HEK293 (cell line): ENCODE data around the gene MAP3K5.

Source experiments
- CTCF ChIA-PET: fragments of 350-600 bp; formaldehyde crosslinking; extraction: SDS; loops from one replicate; lab custom pipeline; 2021; ENCODE audit warnings: antibody characterized with exemption; lab: Yijun Ruan, JAX
- POLR2A ChIA-PET: fragments of 300-600 bp; formaldehyde crosslinking; extraction: SDS; loops from one replicate; lab custom pipeline; 2020; ENCODE audit warnings: antibody characterized with exemption, inconsistent platforms; lab: Yijun Ruan, JAX
- H3K27ac ChIP-seq: fragments of 200-500 bp; sonication (Bioruptor generic); 2 replicates; pipeline ENCODE4 v1.5.1; 2014; ENCODE audit warnings: low read depth, low read length, control low read depth, inconsistent platforms; ENCODE audit errors: extremely low read depth
- H3K36me3 ChIP-seq, 2 experiments: fragments of 200-500 bp in 1 of 2; sonication (Bioruptor generic) in 1 of 2; 1 replicate in 1 of 2; 2 replicates in 1 of 2; pipeline ENCODE4 v1.5.1; 2014 to 2017; ENCODE audit warnings: inconsistent platforms in 2 of 2, low read length in 2 of 2; ENCODE audit not compliant: control insufficient read depth in 2 of 2, insufficient read depth in 1 of 2
- H3K4me1 ChIP-seq: fragments of 200-500 bp; sonication (Bioruptor generic); 2 replicates; pipeline ENCODE4 v1.5.1; 2014; ENCODE audit warnings: mild to moderate bottlenecking, low read length, inconsistent platforms; ENCODE audit not compliant: control insufficient read depth, insufficient read depth
- H3K4me3 ChIP-seq: 2 replicates; pipeline ENCODE4 v1.5.1; 2011; ENCODE audit warnings: low read depth, mild to moderate bottlenecking, control low read depth, low read length, moderate library complexity
- H3K9me3 ChIP-seq: fragments of 200-500 bp; sonication (Bioruptor generic); 2 replicates; pipeline ENCODE4 v1.5.1; 2014; ENCODE audit warnings: low read depth, low read length, inconsistent platforms; ENCODE audit not compliant: control insufficient read depth, insufficient read depth
- BCL11A ChIP-seq: fragments of 450-650 bp; formaldehyde crosslinking; IDR thresholded peaks from 2 replicates; pipeline ENCODE4 v1.5.1; 2016; ENCODE audit warnings: low read depth, missing biosample characterization, missing genetic modification characterization
- HIC1 ChIP-seq: fragments of 450-650 bp; formaldehyde crosslinking; IDR thresholded peaks from 2 replicates; pipeline ENCODE4 v1.5.1; 2016; ENCODE audit warnings: missing biosample characterization, missing genetic modification characterization
- HOXD13 ChIP-seq: sonication (generic); formaldehyde crosslinking; IDR thresholded peaks from 2 replicates; pipeline ENCODE4 v1.8.0; 2022; ENCODE audit warnings: missing genetic modification reagents, borderline replicate concordance
- KLF10 ChIP-seq: fragments of 450-650 bp; IDR thresholded peaks from 2 replicates; pipeline ENCODE4 v1.5.1; 2018; ENCODE audit warnings: missing biosample characterization, mild to moderate bottlenecking, missing genetic modification characterization
- KLF17 ChIP-seq: fragments of 450-650 bp; formaldehyde crosslinking; IDR thresholded peaks from 2 replicates; pipeline ENCODE4 v1.5.1; 2016; ENCODE audit warnings: missing biosample characterization, missing genetic modification characterization
- MEIS1 ChIP-seq: sonication (generic); formaldehyde crosslinking; IDR thresholded peaks from 2 replicates; pipeline ENCODE4 v1.8.1; 2022; ENCODE audit warnings: missing genetic modification reagents, mild to moderate bottlenecking, borderline replicate concordance
- OSR2 ChIP-seq: fragments of 450-650 bp; formaldehyde crosslinking; IDR thresholded peaks from 2 replicates; pipeline ENCODE4 v1.5.1; 2016; ENCODE audit warnings: missing biosample characterization, missing genetic modification characterization
- OVOL3 ChIP-seq: fragments of 450-650 bp; formaldehyde crosslinking; IDR thresholded peaks from 2 replicates; pipeline ENCODE4 v1.5.1; 2016; ENCODE audit warnings: missing biosample characterization, missing genetic modification characterization
- PRDM1 ChIP-seq: fragments of 450-650 bp; formaldehyde crosslinking; IDR thresholded peaks from 2 replicates; pipeline ENCODE4; 2016; ENCODE audit warnings: missing biosample characterization, missing genetic modification characterization
- SCRT2 ChIP-seq: fragments of 450-650 bp; formaldehyde crosslinking; IDR thresholded peaks from 2 replicates; pipeline ENCODE4 v1.5.1; 2016; ENCODE audit warnings: missing biosample characterization, missing genetic modification characterization
- TCF7L2 ChIP-seq: IDR thresholded peaks from 2 replicates; pipeline ENCODE4 v1.6.1; 2011; ENCODE audit warnings: low read depth, mild to moderate bottlenecking, inconsistent platforms, low read length, moderate library complexity, borderline replicate concordance
- TSHZ1 ChIP-seq: fragments of 450-650 bp; formaldehyde crosslinking; IDR thresholded peaks from 2 replicates; pipeline ENCODE4 v1.5.1; 2016; ENCODE audit warnings: missing biosample characterization, missing genetic modification characterization, borderline replicate concordance
- ZBTB17 ChIP-seq: fragments of 450-650 bp; formaldehyde crosslinking; IDR thresholded peaks from 2 replicates; pipeline ENCODE4 v1.5.1; 2016; ENCODE audit warnings: missing biosample characterization, missing genetic modification characterization
- ZBTB6 ChIP-seq: fragments of 450-650 bp; formaldehyde crosslinking; IDR thresholded peaks from 2 replicates; pipeline ENCODE4 v1.5.1; 2017; ENCODE audit warnings: missing biosample characterization, missing genetic modification characterization
- ZBTB7A ChIP-seq: fragments of 450-650 bp; formaldehyde crosslinking; IDR thresholded peaks from 2 replicates; pipeline ENCODE4 v1.5.1; 2016; ENCODE audit warnings: low read depth, missing biosample characterization, missing genetic modification characterization
- ZEB2 ChIP-seq: fragments of 450-650 bp; formaldehyde crosslinking; IDR thresholded peaks from 2 replicates; pipeline ENCODE4 v1.5.1; 2016; ENCODE audit warnings: missing biosample characterization, missing genetic modification characterization
- ZFP37 ChIP-seq: fragments of 450-650 bp; formaldehyde crosslinking; IDR thresholded peaks from 2 replicates; pipeline ENCODE4 v1.5.1; 2016; ENCODE audit warnings: missing biosample characterization, missing genetic modification characterization
- ZIC2 ChIP-seq: fragments of 450-650 bp; formaldehyde crosslinking; IDR thresholded peaks from 2 replicates; pipeline ENCODE4 v1.5.1; 2016; ENCODE audit warnings: missing biosample characterization, missing genetic modification characterization
- ZNF133 ChIP-seq: fragments of 450-650 bp; formaldehyde crosslinking; IDR thresholded peaks from 2 replicates; pipeline ENCODE4 v1.5.1; 2016; ENCODE audit warnings: missing biosample characterization, missing genetic modification characterization
- ZNF146 ChIP-seq: fragments of 450-650 bp; formaldehyde crosslinking; IDR thresholded peaks from 2 replicates; pipeline ENCODE4 v1.5.1; 2016; ENCODE audit warnings: missing biosample characterization, missing genetic modification characterization
- ZNF157 ChIP-seq: fragments of 450-650 bp; formaldehyde crosslinking; IDR thresholded peaks from 2 replicates; pipeline ENCODE4 v1.5.1; 2016; ENCODE audit warnings: missing biosample characterization, missing genetic modification characterization
- ZNF335 ChIP-seq: fragments of 450-650 bp; formaldehyde crosslinking; conservative IDR thresholded peaks from 2 replicates; pipeline ENCODE4 v1.5.1; 2016; ENCODE audit warnings: missing biosample characterization, missing genetic modification characterization
- ZNF548 ChIP-seq: fragments of 450-650 bp; formaldehyde crosslinking; IDR thresholded peaks from 2 replicates; pipeline ENCODE4 v1.5.1; 2016; ENCODE audit warnings: missing biosample characterization, missing genetic modification characterization
- ZNF600 ChIP-seq: fragments of 450-650 bp; formaldehyde crosslinking; IDR thresholded peaks from 2 replicates; pipeline ENCODE4 v1.5.1; 2016; ENCODE audit warnings: missing biosample characterization, missing genetic modification characterization
- ZNF645 ChIP-seq: fragments of 450-650 bp; formaldehyde crosslinking; IDR thresholded peaks from 2 replicates; pipeline ENCODE4; 2016; ENCODE audit warnings: missing biosample characterization, missing genetic modification characterization
- ZNF670 ChIP-seq: fragments of 450-650 bp; formaldehyde crosslinking; IDR thresholded peaks from 2 replicates; pipeline ENCODE4 v1.5.1; 2016; ENCODE audit warnings: missing biosample characterization, missing genetic modification characterization, low read depth
- ZNF830 ChIP-seq: fragments of 450-650 bp; IDR thresholded peaks from 2 replicates; pipeline ENCODE4 v1.5.0; 2018; ENCODE audit warnings: missing biosample characterization, missing genetic modification characterization, low read depth, mild to moderate bottlenecking, moderate library complexity
- ZXDB ChIP-seq: fragments of 450-650 bp; formaldehyde crosslinking; IDR thresholded peaks from 2 replicates; pipeline ENCODE4 v1.5.1; 2016; ENCODE audit warnings: missing biosample characterization, missing genetic modification characterization

The MAP3K5 gene

GRCh38 chr6:136774228-136775041 lies 17.8 kb downstream of the MAP3K5 start:
- H3K36me3 ChIP-seq, result no peaks in the 10 kb centered on the region
- no peak overlapping the region for H3K27ac ChIP-seq
- no peak overlapping the region for H3K4me3 ChIP-seq
- peaks cover 15% of the 10 kb centered on the region; the same call in 1 of the 2 replicates for H3K4me1 ChIP-seq
- H3K9me3 ChIP-seq, result no peaks in the 10 kb centered on the region
- ChIA-PET CTCF (interaction anchor here (0.6 to 5.2 kb wide), 5 partner anchors 16 to 191 kb away, joined by 3 to 29 read pairs (median 4); partner anchors contain the start of gene MAP3K5), POLR2A (interaction anchor here (1.4 to 3.2 kb wide), 2 partner anchors 17 to 18 kb away, joined by 3 to 13 read pairs; partner anchors contain the start of gene MAP3K5)
- peak; percentile 95 for TF ChIP-seq SCRT2 (tag by site-specific recombination)
- TF ChIP-seq ZNF548 (tag by site-specific recombination), result no peak
- no peak for TF ChIP-seq ZNF830 (tag by site-specific recombination)
- no peak for TF ChIP-seq ZNF157 (tag by site-specific recombination)
- peak; percentile 36; the same call in 1 of the 2 replicates for TF ChIP-seq ZBTB6 (tag by site-specific recombination)
- TF ChIP-seq ZEB2 (tag by site-specific recombination), result peak; percentile 98
- TF ChIP-seq BCL11A (tag by site-specific recombination), result peak; percentile 98
- peak; percentile 73 for TF ChIP-seq ZXDB (tag by site-specific recombination)
- peak; percentile 91 for TF ChIP-seq HIC1 (tag by site-specific recombination)
- TF ChIP-seq MEIS1 (CRISPR knock-in tag), result peak; percentile 27; the same call in 1 of the 2 replicates
- TF ChIP-seq PRDM1 (tag by site-specific recombination), result peak; percentile 90
- TF ChIP-seq TSHZ1, result peak; percentile 98
- TF ChIP-seq OSR2 (tag by site-specific recombination), result peak; percentile 92
- peak; percentile 38 for TF ChIP-seq ZBTB17
- peak; percentile 73 for TF ChIP-seq KLF10 (tag by site-specific recombination)
- peak; percentile 33; the same call in 1 of the 2 replicates for TF ChIP-seq OVOL3
- TF ChIP-seq ZFP37 (tag by site-specific recombination), result peak; percentile 70; the same call in 1 of the 2 replicates
- peak; percentile 20; the same call in 1 of the 2 replicates for TF ChIP-seq ZNF335
- TF ChIP-seq ZNF645 (tag by site-specific recombination), result 0 out of 2 replicates have a peak, but pooled peaks have one; percentile 25
- peak; percentile 45; the same call in 1 of the 2 replicates for TF ChIP-seq TCF7L2
- peak; percentile 69; the same call in 1 of the 2 replicates for TF ChIP-seq HOXD13 (CRISPR knock-in tag)
- peak; percentile 37 for TF ChIP-seq ZIC2 (tag by site-specific recombination)
- TF ChIP-seq ZNF600 (tag by site-specific recombination), result peak; percentile 50; the same call in 1 of the 2 replicates
- 0 out of 2 replicates have a peak, but pooled peaks have one; percentile 42 for TF ChIP-seq KLF17 (tag by site-specific recombination)
- no peak for TF ChIP-seq ZBTB7A
- TF ChIP-seq ZNF670 (tag by site-specific recombination), result no peak
- no peak for TF ChIP-seq ZNF133 (tag by site-specific recombination)
- peak; percentile 34; the same call in 1 of the 2 replicates for TF ChIP-seq ZNF146 (tag by site-specific recombination)
